Loucy (cell line): ENCODE data around the gene BCL2L12.

Experiments
- CTCF ChIP-seq: fragments of 200-600 bp; sonication (generic); conservative IDR thresholded peaks from 2 replicates; pipeline ENCODE4 v1.5.1; 2014; ENCODE audit warnings: mild to moderate bottlenecking, antibody characterized with exemption, low read length
- EZH2phosphoT487 ChIP-seq: fragments of 200-600 bp; IDR thresholded peaks from 2 replicates; pipeline ENCODE4 v1.6.1; 2018; ENCODE audit warnings: antibody characterized with exemption, mild to moderate bottlenecking, moderate library complexity, borderline replicate concordance

GRCh38 chr19:49678985-49679770 is 13.4 kb downstream of the BCL2L12 start:
- TF ChIP-seq CTCF, result no peak
- no peak for TF ChIP-seq EZH2phosphoT487
